Muscle of leg (tissue), 11 donors: ENCODE measurements around the gene LYRM4. TPM values are rescaled to one million over a fixed set of nuclear protein-coding genes. Genes with fewer than 3 reads are reported as not detected.
"Not testable (repeated sequence)": the region's sequence is repeated elsewhere in the genome, so short reads cannot be mapped to it uniquely, and the experiment has no call there.

Experiments
- DNase-seq: peaks from one replicate; pipeline ENCODE4 v3.0.0; 2013
- H3K27ac ChIP-seq: one replicate; pipeline ENCODE4 v1.5.1; 2013; ENCODE audit warnings: mild to moderate bottlenecking, low read length, control low read depth
- H3K27me3 ChIP-seq: one replicate; pipeline ENCODE4 v1.6.1; 2013; ENCODE audit warnings: low read length; ENCODE audit not compliant: control insufficient read depth, insufficient read depth
- H3K36me3 ChIP-seq: one replicate; pipeline ENCODE4 v1.6.1; 2013; ENCODE audit warnings: low read length; ENCODE audit not compliant: control insufficient read depth, insufficient read depth
- H3K4me1 ChIP-seq: one replicate; pipeline ENCODE4 v1.6.1; 2013; ENCODE audit warnings: low read length; ENCODE audit not compliant: control insufficient read depth, insufficient read depth
- H3K4me3 ChIP-seq: one replicate; pipeline ENCODE4 v1.5.1; 2013; ENCODE audit warnings: low read length, control low read depth
- H3K9me3 ChIP-seq: replicated peaks from 2 replicates; pipeline ENCODE4 v1.6.1; 2013; ENCODE audit warnings: low read depth, low read length; ENCODE audit not compliant: control insufficient read depth
- WGBS: methylation state at CpG from one replicate; pipeline ENCODE4 v1.1.5; 2013; ENCODE audit warnings: missing lambda C conversion rate; ENCODE audit not compliant: insufficient coverage; 5-methylcytosine and 5-hydroxymethylcytosine counted together
- polyA plus RNA-seq, 8 donors: library from polyadenylated mRNA; unstranded; fragments of 120-200 nt; gene quantifications; one replicate each; pipeline versions ENCODE4 v1.2.1 to v1.2.3, GENCODE V29; 2013; ENCODE audit warnings: inconsistent platforms in 1 of 8, low replicate concordance in 1 of 8; ENCODE audit not compliant: insufficient read length in 8 of 8, insufficient read depth in 1 of 8
- total RNA-seq: library from RNA; stranded (reverse); fragments of 120-200 nt; gene quantifications from one replicate; pipeline ENCODE4 v1.2.4, GENCODE V29; 2013

Gene LYRM4
- total and polyA plus RNA-seq, 9 donors, result 21.8 to 36.6 (median 29.4) TPM

GRCh38 chr6:5127106-5127687, 133.6 kb downstream of the LYRM4 start:
- WGBS, result 92% methylated on average over 2 of the region's 8 CpGs
- DNase-seq, result no peak

GRCh38 chr6:5126214-5126613, 134.5 kb downstream of the LYRM4 start:
- Histone ChIP-seq H3K36me3 (no peaks in the 10 kb centered on the region), H3K27me3 (no peaks in the 10 kb centered on the region), H3K4me3 (no peak overlapping the region), H3K9me3 (no peaks in the 10 kb centered on the region), H3K27ac (no peak overlapping the region), H3K4me1 (peaks cover 26% of the 10 kb centered on the region)
- 20% methylated on average over 1 of the region's 4 CpGs for WGBS
- no peak for DNase-seq

More at GRCh38 chr6:5127106-5127687, 133.6 kb downstream of the LYRM4 start:
- H3K27me3 ChIP-seq, result no peaks in the 10 kb centered on the region
- H3K9me3 ChIP-seq, result no peaks in the 10 kb centered on the region
- peaks cover 26% of the 10 kb centered on the region for H3K4me1 ChIP-seq
- H3K27ac ChIP-seq, result no peak overlapping the region
- H3K4me3 ChIP-seq, result no peak overlapping the region
- no peaks in the 10 kb centered on the region for H3K36me3 ChIP-seq

GRCh38 chr6:5125152-5126006, 135.4 kb downstream of the LYRM4 start:
- Histone ChIP-seq H3K4me3 (no peak overlapping the region), H3K9me3 (no peaks in the 10 kb centered on the region), H3K27ac (no peak overlapping the region), H3K27me3 (no peaks in the 10 kb centered on the region), H3K4me1 (peaks cover 26% of the 10 kb centered on the region), H3K36me3 (no peaks in the 10 kb centered on the region)
- DNase-seq, result no peak
- 75% methylated on average over 10 of the region's 11 CpGs for WGBS

GRCh38 chr6:5124526-5124925, 136.2 kb downstream of the LYRM4 start:
- DNase-seq, result no peak
- Histone ChIP-seq H3K27me3 (no peaks in the 10 kb centered on the region), H3K9me3 (no peaks in the 10 kb centered on the region), H3K27ac (no peak overlapping the region), H3K4me3 (no peak overlapping the region), H3K4me1 (peaks cover 22% of the 10 kb centered on the region), H3K36me3 (no peaks in the 10 kb centered on the region)
- 87% methylated on average over 5 of the region's 8 CpGs for WGBS

- WGBS, result 73% methylated on average over 15 of the region's 20 CpGs
- H3K27ac ChIP-seq, result peak overlapping the region; percentile 35
Observed at GRCh38 chr6:5123296-5124143, 137.2 kb downstream of the LYRM4 start.

GRCh38 chr6:5122504-5123112, 138.1 kb downstream of the LYRM4 start:
- DNase-seq, result no peak
- Histone ChIP-seq H3K4me3 (no peak overlapping the region), H3K36me3 (no peaks in the 10 kb centered on the region), H3K27ac (no peak overlapping the region), H3K4me1 (peaks cover 22% of the 10 kb centered on the region), H3K9me3 (no peaks in the 10 kb centered on the region), H3K27me3 (no peaks in the 10 kb centered on the region)
- WGBS, result 70% methylated on average over 16 of the region's 18 CpGs

More at GRCh38 chr6:5123296-5124143, 137.2 kb downstream of the LYRM4 start:
- Histone ChIP-seq H3K4me1 (peaks cover 22% of the 10 kb centered on the region), H3K36me3 (no peaks in the 10 kb centered on the region), H3K4me3 (no peak overlapping the region), H3K27me3 (no peaks in the 10 kb centered on the region), H3K9me3 (no peaks in the 10 kb centered on the region)
- peak; percentile 74 for DNase-seq

- Histone ChIP-seq H3K9me3 (no peaks in the 10 kb centered on the region), H3K27me3 (no peaks in the 10 kb centered on the region), H3K4me3 (no peak overlapping the region), H3K4me1 (peaks cover 22% of the 10 kb centered on the region), H3K27ac (no peak overlapping the region), H3K36me3 (no peaks in the 10 kb centered on the region)
- 95% methylated on average over 3 of the region's 7 CpGs for whole genome bisulfite sequencing
- DNase-seq, result no peak
Observed at GRCh38 chr6:5121956-5122355, 138.8 kb downstream of the LYRM4 start.

GRCh38 chr6:5121479-5121878, 139.3 kb downstream of the LYRM4 start:
- no peak for DNase-seq
- H3K27ac ChIP-seq, result no peak overlapping the region
- no peaks in the 10 kb centered on the region for H3K36me3 ChIP-seq
- 80% methylated on average over 5 of the region's 6 CpGs for WGBS
- H3K4me1 ChIP-seq, result peaks cover 22% of the 10 kb centered on the region
- no peaks in the 10 kb centered on the region for H3K9me3 ChIP-seq
- H3K4me3 ChIP-seq, result no peak overlapping the region
- no peaks in the 10 kb centered on the region for H3K27me3 ChIP-seq

GRCh38 chr6:5120543-5120942, 140.2 kb downstream of the LYRM4 start:
- WGBS, result 88% methylated on average over 2 of the region's 8 CpGs
- DNase-seq, result not testable (repeated sequence)

More at GRCh38 chr6:5120543-5120942, 140.2 kb downstream of the LYRM4 start:
- not testable (repeated sequence) for H3K27me3 ChIP-seq, H3K4me3 ChIP-seq, H3K9me3 ChIP-seq, H3K27ac ChIP-seq, H3K36me3 ChIP-seq
- peaks cover 22% of the 10 kb centered on the region for H3K4me1 ChIP-seq
